ENCODE measurements around the gene PLPP2.

- TF ChIP-seq CTCF (IDR thresholded peaks at IDR 0.05) (no peak), ZFX (IDR thresholded peaks at IDR 0.05; ENCODE audit: borderline replicate concordance) (no peak)
Observed at GRCh38 chr19:283395-283794, 7.8 kb downstream of the PLPP2 start.

Measured in 22Rv1 (cell line).